Measurements from ENCODE around the gene UBA1.
A peak's percentile ranks its signal among the peaks of the same experiment; 100 is the strongest.

UBA1 gene

GRCh38 chrX:47210661-47211425 is 17.2 kb downstream of the UBA1 start:
- H3K4me3 ChIP-seq (ENCODE audit: low read length), result no peak overlapping the region
- DNase-seq (ENCODE audit: low read depth), result no peak
- no peak for TF ChIP-seq CTCF (conservative IDR thresholded peaks at IDR 0.05; ENCODE audit: low read length)

- H3K4me3 ChIP-seq (ENCODE audit: low read length), result no peak overlapping the region
- TF ChIP-seq CTCF (conservative IDR thresholded peaks at IDR 0.05; ENCODE audit: low read length), result no peak
- no peak for DNase-seq (ENCODE audit: low read depth)
These were observed 19.0 kb downstream of the UBA1 start for GRCh38 chrX:47212381-47213293.

GRCh38 chrX:47214435-47215077 is 20.9 kb downstream of the UBA1 start:
- H3K4me3 ChIP-seq (ENCODE audit: low read length), result no peak overlapping the region
- DNase-seq (ENCODE audit: low read depth), result no peak
- TF ChIP-seq CTCF (conservative IDR thresholded peaks at IDR 0.05; ENCODE audit: low read length), result no peak

GRCh38 chrX:47215291-47215900 is 21.8 kb downstream of the UBA1 start:
- no peak for TF ChIP-seq CTCF (conservative IDR thresholded peaks at IDR 0.05; ENCODE audit: low read length)
- DNase-seq (ENCODE audit: low read depth), result no peak
- H3K4me3 ChIP-seq (ENCODE audit: low read length), result no peak overlapping the region

GRCh38 chrX:47216393-47216925 is 22.8 kb downstream of the UBA1 start:
- no peak for DNase-seq (ENCODE audit: low read depth)
- H3K4me3 ChIP-seq (ENCODE audit: low read length), result no peak overlapping the region
- no peak for TF ChIP-seq CTCF (conservative IDR thresholded peaks at IDR 0.05; ENCODE audit: low read length)

- peak overlapping the region; percentile 36 for H3K4me3 ChIP-seq (ENCODE audit: low read length)
- peak; percentile 62 for DNase-seq (ENCODE audit: low read depth)
- no peak for TF ChIP-seq CTCF (conservative IDR thresholded peaks at IDR 0.05; ENCODE audit: low read length)
These were observed 23.7 kb downstream of the UBA1 start for GRCh38 chrX:47217121-47217851.
